Measurements from ENCODE around the gene DENND2A. TPM values are rescaled to one million over a fixed set of nuclear protein-coding genes. Genes with fewer than 3 reads are reported as not detected.

DENND2A gene
- total RNA-seq, 4 donors from 2014 or later, result 6.8 to 13.6 (median 10.6) TPM

GRCh38 chr7:140677496-140677895, 36.9 kb upstream of the DENND2A start:
- TF ChIP-seq, protein P1, sequence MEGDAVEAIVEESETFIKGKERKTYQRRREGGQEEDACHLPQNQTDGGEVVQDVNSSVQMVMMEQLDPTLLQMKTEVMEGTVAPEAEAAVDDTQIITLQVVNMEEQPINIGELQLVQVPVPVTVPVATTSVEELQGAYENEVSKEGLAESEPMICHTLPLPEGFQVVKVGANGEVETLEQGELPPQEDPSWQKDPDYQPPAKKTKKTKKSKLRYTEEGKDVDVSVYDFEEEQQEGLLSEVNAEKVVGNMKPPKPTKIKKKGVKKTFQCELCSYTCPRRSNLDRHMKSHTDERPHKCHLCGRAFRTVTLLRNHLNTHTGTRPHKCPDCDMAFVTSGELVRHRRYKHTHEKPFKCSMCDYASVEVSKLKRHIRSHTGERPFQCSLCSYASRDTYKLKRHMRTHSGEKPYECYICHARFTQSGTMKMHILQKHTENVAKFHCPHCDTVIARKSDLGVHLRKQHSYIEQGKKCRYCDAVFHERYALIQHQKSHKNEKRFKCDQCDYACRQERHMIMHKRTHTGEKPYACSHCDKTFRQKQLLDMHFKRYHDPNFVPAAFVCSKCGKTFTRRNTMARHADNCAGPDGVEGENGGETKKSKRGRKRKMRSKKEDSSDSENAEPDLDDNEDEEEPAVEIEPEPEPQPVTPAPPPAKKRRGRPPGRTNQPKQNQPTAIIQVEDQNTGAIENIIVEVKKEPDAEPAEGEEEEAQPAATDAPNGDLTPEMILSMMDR (IDR thresholded peaks at IDR 0.05; ENCODE audit: low read depth), result no peak

- TF ChIP-seq, protein P1 (IDR thresholded peaks at IDR 0.05; ENCODE audit: low read depth), result no peak
These were observed 35.7 kb upstream of the DENND2A start for GRCh38 chr7:140676306-140676705.

DNA sequence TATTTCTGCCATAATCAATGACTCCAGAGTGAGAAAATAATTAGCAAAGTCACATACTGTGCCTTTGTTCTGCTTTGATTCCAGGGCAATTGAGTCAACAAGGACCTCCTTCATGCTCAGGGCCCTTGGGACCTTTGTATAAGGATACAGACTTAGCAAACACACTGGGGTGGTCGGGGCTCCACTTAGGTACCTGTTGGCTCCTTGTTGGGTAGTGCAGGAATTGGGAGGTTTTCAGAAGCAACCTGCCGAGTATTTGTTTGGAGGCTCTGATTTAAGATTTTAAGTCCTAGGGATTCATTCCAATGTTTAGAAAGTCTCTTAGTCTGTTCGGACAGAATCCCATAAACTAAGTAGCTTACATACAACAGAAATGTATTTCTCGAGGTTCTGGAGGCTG, 35.1 kb upstream of the DENND2A start:
- TF ChIP-seq, protein P1 (IDR thresholded peaks at IDR 0.05; ENCODE audit: low read depth), result no peak

GRCh38 chr7:140674899-140675701, 34.5 kb upstream of the DENND2A start:
- TF ChIP-seq, protein P1 (IDR thresholded peaks at IDR 0.05; ENCODE audit: low read depth), result no peak

- TF ChIP-seq, protein P1 (IDR thresholded peaks at IDR 0.05; ENCODE audit: low read depth), result no peak
These were observed 33.8 kb upstream of the DENND2A start for GRCh38 chr7:140674356-140674800.

DNA sequence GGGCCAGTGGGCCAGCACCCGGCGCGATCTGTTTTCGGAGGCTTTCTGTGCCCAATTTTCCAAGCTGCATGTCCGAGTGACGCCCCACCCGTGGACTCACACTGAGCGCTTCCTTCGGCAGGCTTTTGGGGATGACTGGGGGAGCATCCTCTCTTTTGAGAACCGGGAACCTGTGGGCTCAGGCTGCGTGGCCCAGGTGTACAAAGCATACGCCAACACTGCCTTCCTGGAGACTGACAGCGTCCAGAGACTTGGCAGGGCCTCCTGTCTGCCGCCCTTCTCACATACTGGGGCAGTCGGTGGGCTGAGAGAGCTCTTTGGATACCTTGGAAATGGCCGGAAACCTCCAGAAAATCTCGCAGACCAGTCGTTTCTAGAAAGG, 33.2 kb upstream of the DENND2A start:
- TF ChIP-seq, protein P1 (IDR thresholded peaks at IDR 0.05; ENCODE audit: low read depth), result no peak

GRCh38 chr7:140673063-140673773, 32.6 kb upstream of the DENND2A start:
- TF ChIP-seq, protein P1 (IDR thresholded peaks at IDR 0.05; ENCODE audit: low read depth), result no peak
